Liver (tissue), 9 donors: ENCODE results near the gene SH3RF3. TPM values are rescaled to one million over a fixed set of nuclear protein-coding genes. Genes with fewer than 3 reads are reported as not detected.

Source experiments
- DNase-seq: peaks from one replicate; pipeline ENCODE4 v3.0.0-alpha.2; 2017; ENCODE audit warnings: low spot score
- H3K27ac ChIP-seq, 2 donors: one replicate each; pipeline ENCODE4 v1.7.0; 2013; ENCODE audit warnings: inconsistent platforms in 2 of 2, low read length in 2 of 2, control low read depth in 1 of 2, low read depth in 1 of 2, mild to moderate bottlenecking in 1 of 2
- H3K27me3 ChIP-seq, 4 donors: one replicate each; pipeline versions ENCODE4 v1.6.1 to v1.7.0; 2013; ENCODE audit warnings: low read length in 3 of 4, inconsistent platforms in 1 of 4, mild to moderate bottlenecking in 1 of 4, moderate library complexity in 1 of 4; ENCODE audit not compliant: control insufficient read depth in 4 of 4, insufficient read depth in 4 of 4
- H3K36me3 ChIP-seq, 4 donors: one replicate each; pipeline versions ENCODE4 v1.6.1 to v1.7.0; 2013; ENCODE audit warnings: low read length in 3 of 4, mild to moderate bottlenecking in 3 of 4, low read depth in 1 of 4, moderate library complexity in 1 of 4; ENCODE audit not compliant: control insufficient read depth in 4 of 4, insufficient read depth in 3 of 4
- H3K4me1 ChIP-seq, 4 donors: one replicate each; pipeline versions ENCODE4 v1.6.1 to v1.7.0; 2013; ENCODE audit warnings: low read length in 3 of 4, mild to moderate bottlenecking in 3 of 4, moderate library complexity in 1 of 4; ENCODE audit not compliant: control insufficient read depth in 4 of 4, insufficient read depth in 4 of 4
- H3K4me3 ChIP-seq, 3 donors: one replicate each; pipeline versions ENCODE4 v1.6.1 to v1.7.0; 2013; ENCODE audit warnings: low read length in 3 of 3, control low read depth in 1 of 3, low read depth in 1 of 3, mild to moderate bottlenecking in 1 of 3
- H3K9ac ChIP-seq, 2 donors: one replicate each; pipeline ENCODE4 v1.7.0; 2013; ENCODE audit warnings: low read length in 2 of 2, mild to moderate bottlenecking in 2 of 2, moderate library complexity in 2 of 2, control low read depth in 1 of 2, low read depth in 1 of 2
- H3K9me3 ChIP-seq, 4 donors: one replicate each; pipeline versions ENCODE4 v1.6.1 to v1.7.0; 2013; ENCODE audit warnings: low read length in 3 of 4; ENCODE audit not compliant: control insufficient read depth in 4 of 4
- EGR1 ChIP-seq, 2 donors: IDR thresholded peaks; 2 replicates each; pipeline ENCODE4 v1.6.1; 2016 to 2018; ENCODE audit warnings: antibody characterized with exemption in 2 of 2, low read depth in 2 of 2
- FOXA2 ChIP-seq: IDR thresholded peaks from 2 replicates; pipeline ENCODE4 v1.6.1; 2016; ENCODE audit warnings: antibody characterized with exemption
- GABPA ChIP-seq, 2 donors: IDR thresholded peaks in 1 of 2; conservative IDR thresholded peaks in 1 of 2; 2 replicates each; pipeline ENCODE4 v1.6.1; 2016; ENCODE audit warnings: antibody characterized with exemption in 2 of 2, mild to moderate bottlenecking in 1 of 2, moderate library complexity in 1 of 2
- HNF4A ChIP-seq, 2 donors: conservative IDR thresholded peaks; 2 replicates each; pipeline ENCODE4 v1.6.1; 2016; ENCODE audit warnings: antibody characterized with exemption in 2 of 2, mild to moderate bottlenecking in 2 of 2
- HNF4G ChIP-seq: IDR thresholded peaks from 2 replicates; pipeline ENCODE4 v1.6.1; 2016; ENCODE audit warnings: antibody characterized with exemption
- JUND ChIP-seq, 2 donors: IDR thresholded peaks; 2 replicates each; pipeline ENCODE4 v1.6.1; 2016; ENCODE audit warnings: antibody characterized with exemption in 2 of 2
- NR2F2 ChIP-seq: IDR thresholded peaks from 2 replicates; pipeline ENCODE4 v1.6.1; 2016; ENCODE audit warnings: antibody characterized with exemption
- RAD21 ChIP-seq, 2 donors: IDR thresholded peaks; 2 replicates each; pipeline ENCODE4 v1.6.1; 2016; ENCODE audit warnings: antibody characterized with exemption in 2 of 2, mild to moderate bottlenecking in 2 of 2
- RXRA ChIP-seq, 2 donors: IDR thresholded peaks; 2 replicates each; pipeline ENCODE4 v1.6.1; 2017 to 2018; ENCODE audit warnings: antibody characterized with exemption in 2 of 2, mild to moderate bottlenecking in 1 of 2
- SP1 ChIP-seq: IDR thresholded peaks from 2 replicates; pipeline ENCODE4 v1.6.1; 2018; ENCODE audit warnings: antibody characterized with exemption, mild to moderate bottlenecking
- TAF1 ChIP-seq: conservative IDR thresholded peaks from 2 replicates; pipeline ENCODE4 v1.6.1; 2016; ENCODE audit warnings: antibody characterized with exemption, mild to moderate bottlenecking
- YY1 ChIP-seq: IDR thresholded peaks from 2 replicates; pipeline ENCODE4 v1.6.1; 2016; ENCODE audit warnings: antibody characterized with exemption, mild to moderate bottlenecking
- WGBS: extraction: QIAGEN DNeasy Blood & Tissue Kit; methylation state at CpG from one replicate; pipeline ENCODE4 v1.1.7; 2013; 5-methylcytosine and 5-hydroxymethylcytosine counted together
- polyA plus RNA-seq, 2 donors: library from polyadenylated mRNA; stranded (reverse) in 1 of 2; unstranded in 1 of 2; fragments of 200-250 nt in 1 of 2; fragments of >200 nt in 1 of 2; fragmentation: Nextera tagmentation in 1 of 2; extraction: Ambion mirVana in 1 of 2; gene quantifications; one replicate each; pipeline versions ENCODE4 v1.2.1 to v1.2.3, GENCODE V29; 2013 to 2015
- total RNA-seq, 2 donors: library from RNA; depleted of rRNA; stranded (reverse); fragments of >200 nt; gene quantifications; one replicate each; pipeline ENCODE4 v1.2.3, GENCODE V29; 2014
- TF ChIP-seq, protein P1 (sequence below): IDR thresholded peaks from 2 replicates; pipeline ENCODE4 v1.6.1; 2016; ENCODE audit warnings: antibody characterized with exemption
- TF ChIP-seq, protein P2 (sequence below): IDR thresholded peaks from 2 replicates; pipeline ENCODE4 v1.6.1; 2016; ENCODE audit warnings: antibody characterized with exemption, mild to moderate bottlenecking
- TF ChIP-seq, protein P3 (sequence below): IDR thresholded peaks from 2 replicates; pipeline ENCODE4 v1.6.1; 2016; ENCODE audit warnings: antibody characterized with exemption
- TF ChIP-seq, protein P4 (sequence below): IDR thresholded peaks from 2 replicates; pipeline ENCODE4 v1.6.1; 2016; ENCODE audit warnings: antibody characterized with exemption
- donor health status: healthy.
- donor health status: healthy.
- donor health status: healthy.
- donor health status: healthy.
- donor health status: healthy.

Gene SH3RF3
- total and polyA plus RNA-seq, 4 donors = 0.11 to 1.0 (median 0.54) TPM

DNA sequence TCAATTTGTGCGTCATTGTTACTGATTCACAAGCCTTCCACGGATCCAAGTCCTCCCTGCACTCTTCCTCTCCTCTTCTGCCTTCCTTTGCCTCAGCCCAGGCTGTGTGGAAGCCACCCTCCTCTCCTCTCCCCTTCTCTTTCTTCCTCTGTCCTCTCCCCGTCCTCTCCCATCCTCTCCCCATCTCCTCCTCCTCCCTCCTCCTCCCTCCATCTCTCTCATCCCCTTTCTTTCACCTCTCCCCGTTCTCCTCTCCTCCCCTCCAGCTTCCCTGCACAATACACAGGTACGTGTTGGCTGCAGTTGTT is 301.3 kb downstream of the SH3RF3 start:
- WGBS = 92% methylated on average over 5 of the region's 5 CpGs
- TF ChIP-seq JUND (IDR thresholded peaks at IDR 0.05) (no peak), TAF1 (no peak), YY1 (no peak), GABPA (IDR thresholded peaks at IDR 0.05 in 1 of 2, conservative IDR thresholded peaks at IDR 0.05 in 1 of 2) (no peak)
- TF ChIP-seq, protein P1, sequence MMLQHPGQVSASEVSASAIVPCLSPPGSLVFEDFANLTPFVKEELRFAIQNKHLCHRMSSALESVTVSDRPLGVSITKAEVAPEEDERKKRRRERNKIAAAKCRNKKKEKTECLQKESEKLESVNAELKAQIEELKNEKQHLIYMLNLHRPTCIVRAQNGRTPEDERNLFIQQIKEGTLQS = no peak
- TF ChIP-seq, protein P2, sequence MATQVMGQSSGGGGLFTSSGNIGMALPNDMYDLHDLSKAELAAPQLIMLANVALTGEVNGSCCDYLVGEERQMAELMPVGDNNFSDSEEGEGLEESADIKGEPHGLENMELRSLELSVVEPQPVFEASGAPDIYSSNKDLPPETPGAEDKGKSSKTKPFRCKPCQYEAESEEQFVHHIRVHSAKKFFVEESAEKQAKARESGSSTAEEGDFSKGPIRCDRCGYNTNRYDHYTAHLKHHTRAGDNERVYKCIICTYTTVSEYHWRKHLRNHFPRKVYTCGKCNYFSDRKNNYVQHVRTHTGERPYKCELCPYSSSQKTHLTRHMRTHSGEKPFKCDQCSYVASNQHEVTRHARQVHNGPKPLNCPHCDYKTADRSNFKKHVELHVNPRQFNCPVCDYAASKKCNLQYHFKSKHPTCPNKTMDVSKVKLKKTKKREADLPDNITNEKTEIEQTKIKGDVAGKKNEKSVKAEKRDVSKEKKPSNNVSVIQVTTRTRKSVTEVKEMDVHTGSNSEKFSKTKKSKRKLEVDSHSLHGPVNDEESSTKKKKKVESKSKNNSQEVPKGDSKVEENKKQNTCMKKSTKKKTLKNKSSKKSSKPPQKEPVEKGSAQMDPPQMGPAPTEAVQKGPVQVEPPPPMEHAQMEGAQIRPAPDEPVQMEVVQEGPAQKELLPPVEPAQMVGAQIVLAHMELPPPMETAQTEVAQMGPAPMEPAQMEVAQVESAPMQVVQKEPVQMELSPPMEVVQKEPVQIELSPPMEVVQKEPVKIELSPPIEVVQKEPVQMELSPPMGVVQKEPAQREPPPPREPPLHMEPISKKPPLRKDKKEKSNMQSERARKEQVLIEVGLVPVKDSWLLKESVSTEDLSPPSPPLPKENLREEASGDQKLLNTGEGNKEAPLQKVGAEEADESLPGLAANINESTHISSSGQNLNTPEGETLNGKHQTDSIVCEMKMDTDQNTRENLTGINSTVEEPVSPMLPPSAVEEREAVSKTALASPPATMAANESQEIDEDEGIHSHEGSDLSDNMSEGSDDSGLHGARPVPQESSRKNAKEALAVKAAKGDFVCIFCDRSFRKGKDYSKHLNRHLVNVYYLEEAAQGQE = no peak
- TF ChIP-seq, protein P3, sequence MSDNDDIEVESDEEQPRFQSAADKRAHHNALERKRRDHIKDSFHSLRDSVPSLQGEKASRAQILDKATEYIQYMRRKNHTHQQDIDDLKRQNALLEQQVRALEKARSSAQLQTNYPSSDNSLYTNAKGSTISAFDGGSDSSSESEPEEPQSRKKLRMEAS = no peak
- Histone ChIP-seq H3K4me1 (no peaks in the 10 kb centered on the region), H3K36me3 (no peaks in the 10 kb centered on the region), H3K9me3 (no peaks in the 10 kb centered on the region), H3K27ac (no peak overlapping the region), H3K27me3 (no peaks in the 10 kb centered on the region), H3K9ac (no peak overlapping the region), H3K4me3 (no peak overlapping the region)
- no peak for DNase-seq

DNA sequence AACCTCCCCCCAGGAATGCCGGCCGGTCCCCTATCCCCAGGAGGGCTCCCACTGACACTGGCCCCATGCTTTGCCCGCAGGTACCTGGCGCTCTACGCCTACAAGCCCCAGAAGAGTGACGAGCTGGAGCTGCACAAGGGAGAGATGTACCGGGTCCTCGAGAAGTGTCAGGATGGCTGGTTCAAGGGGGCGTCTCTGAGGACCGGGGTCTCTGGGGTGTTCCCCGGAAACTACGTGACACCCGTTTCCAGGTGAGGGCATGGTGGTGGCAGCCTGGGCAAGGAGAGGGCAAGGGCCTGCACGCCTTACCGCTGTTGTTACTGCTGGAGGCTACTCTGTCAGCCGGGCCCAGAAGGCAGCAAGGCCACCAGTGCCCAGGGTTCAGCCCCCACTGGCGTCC is 303.4 kb downstream of the SH3RF3 start:
- DNase-seq = no peak
- Histone ChIP-seq H3K9me3 (no peaks in the 10 kb centered on the region), H3K4me1 (peaks cover 0 to under 1% (median 0%) of the 10 kb centered on the region in 4 donors), H3K4me3 (no peak overlapping the region), H3K36me3 (no peaks in the 10 kb centered on the region), H3K27me3 (no peaks in the 10 kb centered on the region), H3K9ac (no peak overlapping the region), H3K27ac (no peak overlapping the region)
- TF ChIP-seq YY1 = no peak
- WGBS = 97% methylated on average over 17 of the region's 17 CpGs

DNA sequence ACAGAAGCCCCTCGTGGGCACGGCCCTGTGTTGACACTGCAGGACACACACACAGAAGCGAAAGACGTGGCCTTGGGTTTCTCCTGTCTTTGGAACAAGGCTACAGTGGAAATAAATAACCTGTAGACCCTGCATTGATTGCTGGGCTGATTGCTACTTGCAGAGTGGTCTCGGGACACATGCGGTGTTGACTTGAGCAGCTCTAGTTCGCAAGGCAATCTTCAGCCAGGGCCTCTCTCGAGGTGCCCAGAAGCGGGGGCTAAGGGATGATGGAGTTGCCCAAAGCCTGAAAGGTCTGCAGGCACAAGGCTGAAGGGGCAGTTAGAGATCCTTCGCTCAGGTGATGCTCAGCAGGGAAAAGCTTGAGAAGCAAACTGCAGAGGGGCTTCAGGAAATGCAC is 304.5 kb downstream of the SH3RF3 start:
- Histone ChIP-seq H3K4me3 (no peak overlapping the region), H3K9ac (no peak overlapping the region), H3K4me1 (peaks cover 0 to 2% (median 0%) of the 10 kb centered on the region in 4 donors), H3K36me3 (no peaks in the 10 kb centered on the region), H3K27ac (no peak overlapping the region), H3K9me3 (no peaks in the 10 kb centered on the region), H3K27me3 (no peaks in the 10 kb centered on the region)
- 90% methylated on average over 10 of the region's 10 CpGs for WGBS
- no peak for DNase-seq
- TF ChIP-seq, protein P4, sequence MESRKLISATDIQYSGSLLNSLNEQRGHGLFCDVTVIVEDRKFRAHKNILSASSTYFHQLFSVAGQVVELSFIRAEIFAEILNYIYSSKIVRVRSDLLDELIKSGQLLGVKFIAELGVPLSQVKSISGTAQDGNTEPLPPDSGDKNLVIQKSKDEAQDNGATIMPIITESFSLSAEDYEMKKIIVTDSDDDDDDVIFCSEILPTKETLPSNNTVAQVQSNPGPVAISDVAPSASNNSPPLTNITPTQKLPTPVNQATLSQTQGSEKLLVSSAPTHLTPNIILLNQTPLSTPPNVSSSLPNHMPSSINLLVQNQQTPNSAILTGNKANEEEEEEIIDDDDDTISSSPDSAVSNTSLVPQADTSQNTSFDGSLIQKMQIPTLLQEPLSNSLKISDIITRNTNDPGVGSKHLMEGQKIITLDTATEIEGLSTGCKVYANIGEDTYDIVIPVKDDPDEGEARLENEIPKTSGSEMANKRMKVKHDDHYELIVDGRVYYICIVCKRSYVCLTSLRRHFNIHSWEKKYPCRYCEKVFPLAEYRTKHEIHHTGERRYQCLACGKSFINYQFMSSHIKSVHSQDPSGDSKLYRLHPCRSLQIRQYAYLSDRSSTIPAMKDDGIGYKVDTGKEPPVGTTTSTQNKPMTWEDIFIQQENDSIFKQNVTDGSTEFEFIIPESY = no peak
- no peak for TF ChIP-seq NR2F2
- no peak for TF ChIP-seq SP1
- TF ChIP-seq, protein P2 = no peak
- no peak for TF ChIP-seq TAF1
- TF ChIP-seq RXRA (IDR thresholded peaks at IDR 0.05) = no peak
- no peak for TF ChIP-seq HNF4G
- TF ChIP-seq EGR1 (IDR thresholded peaks at IDR 0.05; ENCODE audit: low read depth in 2 of 2) = no peak
- TF ChIP-seq, protein P3 = no peak
- TF ChIP-seq, protein P1 = no peak
- TF ChIP-seq GABPA (IDR thresholded peaks at IDR 0.05 in 1 of 2, conservative IDR thresholded peaks at IDR 0.05 in 1 of 2) = no peak
- TF ChIP-seq HNF4A (conservative IDR thresholded peaks at IDR 0.05) = no peak
- no peak for TF ChIP-seq RAD21 (IDR thresholded peaks at IDR 0.05)
- TF ChIP-seq YY1 = no peak
- TF ChIP-seq FOXA2 = no peak
